ENCODE data around the gene PAH.

The PAH gene

DNA sequence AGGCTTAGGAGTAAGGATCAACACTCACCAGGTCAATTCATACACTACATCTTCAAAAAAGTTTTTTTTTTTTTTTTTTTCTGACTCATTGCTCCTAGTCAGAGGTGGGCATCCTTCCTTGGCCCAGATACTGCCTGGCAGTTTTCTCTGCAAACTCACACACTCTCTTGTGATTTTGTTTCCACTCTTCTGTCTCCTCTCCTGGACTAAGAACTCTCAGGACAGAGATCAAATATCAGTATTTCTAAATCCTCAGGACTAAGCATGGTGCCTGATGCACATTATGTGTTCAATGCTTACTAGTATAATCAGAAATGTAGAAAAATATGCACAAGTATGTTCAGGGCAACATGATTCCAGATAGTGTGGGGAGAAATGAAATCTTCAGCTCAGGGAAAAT lies 10.2 kb upstream of the PAH start:
- no peak for TF ChIP-seq GLIS3 (CRISPR knock-in tag; IDR thresholded peaks at IDR 0.05)
- no peak for TF ChIP-seq CREB5 (CRISPR knock-in tag; IDR thresholded peaks at IDR 0.05; ENCODE audit: low read depth)
- no peak for TF ChIP-seq CSDC2 (CRISPR knock-in tag; IDR thresholded peaks at IDR 0.05)
- TF ChIP-seq TSHZ2 (CRISPR knock-in tag; IDR thresholded peaks at IDR 0.05): no peak
- TF ChIP-seq PATZ1 (CRISPR knock-in tag; IDR thresholded peaks at IDR 0.05; ENCODE audit: borderline replicate concordance): no peak
- no peak for TF ChIP-seq CSRNP3 (CRISPR knock-in tag; IDR thresholded peaks at IDR 0.05)
- TF ChIP-seq SNAI2 (CRISPR knock-in tag; IDR thresholded peaks at IDR 0.05): no peak
- TF ChIP-seq ZC3H10 (CRISPR knock-in tag; IDR thresholded peaks at IDR 0.05): no peak
- no peak for ATAC-seq

GRCh38 chr12:102921240-102921639 lies 4.2 kb upstream of the PAH start:
- TF ChIP-seq TCF4 (CRISPR knock-in tag; IDR thresholded peaks at IDR 0.05; ENCODE audit: borderline replicate concordance) (no peak), ZC3H10 (CRISPR knock-in tag; IDR thresholded peaks at IDR 0.05) (no peak), CSRNP3 (CRISPR knock-in tag; IDR thresholded peaks at IDR 0.05) (no peak), ESRRG (CRISPR knock-in tag; IDR thresholded peaks at IDR 0.05) (no peak), GLIS3 (CRISPR knock-in tag; IDR thresholded peaks at IDR 0.05) (no peak), BACH2 (CRISPR knock-in tag; IDR thresholded peaks at IDR 0.05; ENCODE audit: borderline replicate concordance) (no peak), OSR1 (CRISPR knock-in tag; IDR thresholded peaks at IDR 0.05) (no peak), ZNF565 (CRISPR knock-in tag; conservative IDR thresholded peaks at IDR 0.05; ENCODE audit: low read depth) (no peak), CREB5 (CRISPR knock-in tag; IDR thresholded peaks at IDR 0.05; ENCODE audit: low read depth) (no peak), ARNTL (CRISPR knock-in tag; IDR thresholded peaks at IDR 0.05; ENCODE audit: borderline replicate concordance, low read depth) (no peak), POU6F1 (CRISPR knock-in tag; IDR thresholded peaks at IDR 0.05; ENCODE audit: borderline replicate concordance, low read depth) (no peak), ZFP30 (CRISPR knock-in tag; IDR thresholded peaks at IDR 0.05) (no peak), ZNF70 (CRISPR knock-in tag; IDR thresholded peaks at IDR 0.05) (no peak), CSDC2 (CRISPR knock-in tag; IDR thresholded peaks at IDR 0.05) (no peak), RARB (CRISPR knock-in tag; IDR thresholded peaks at IDR 0.05) (no peak), SNAI2 (CRISPR knock-in tag; IDR thresholded peaks at IDR 0.05) (no peak), TOX (CRISPR knock-in tag; IDR thresholded peaks at IDR 0.05; ENCODE audit: borderline replicate concordance) (no peak), ISL1 (CRISPR knock-in tag; IDR thresholded peaks at IDR 0.05) (no peak), TSHZ2 (CRISPR knock-in tag; IDR thresholded peaks at IDR 0.05) (no peak)
- ATAC-seq: no peak
